ENCODE results near the gene PDPK1.
"Not testable (repeated sequence)": the region's sequence is repeated elsewhere in the genome, so short reads cannot be mapped to it uniquely, and the experiment has no call there.

PDPK1 gene

DNA sequence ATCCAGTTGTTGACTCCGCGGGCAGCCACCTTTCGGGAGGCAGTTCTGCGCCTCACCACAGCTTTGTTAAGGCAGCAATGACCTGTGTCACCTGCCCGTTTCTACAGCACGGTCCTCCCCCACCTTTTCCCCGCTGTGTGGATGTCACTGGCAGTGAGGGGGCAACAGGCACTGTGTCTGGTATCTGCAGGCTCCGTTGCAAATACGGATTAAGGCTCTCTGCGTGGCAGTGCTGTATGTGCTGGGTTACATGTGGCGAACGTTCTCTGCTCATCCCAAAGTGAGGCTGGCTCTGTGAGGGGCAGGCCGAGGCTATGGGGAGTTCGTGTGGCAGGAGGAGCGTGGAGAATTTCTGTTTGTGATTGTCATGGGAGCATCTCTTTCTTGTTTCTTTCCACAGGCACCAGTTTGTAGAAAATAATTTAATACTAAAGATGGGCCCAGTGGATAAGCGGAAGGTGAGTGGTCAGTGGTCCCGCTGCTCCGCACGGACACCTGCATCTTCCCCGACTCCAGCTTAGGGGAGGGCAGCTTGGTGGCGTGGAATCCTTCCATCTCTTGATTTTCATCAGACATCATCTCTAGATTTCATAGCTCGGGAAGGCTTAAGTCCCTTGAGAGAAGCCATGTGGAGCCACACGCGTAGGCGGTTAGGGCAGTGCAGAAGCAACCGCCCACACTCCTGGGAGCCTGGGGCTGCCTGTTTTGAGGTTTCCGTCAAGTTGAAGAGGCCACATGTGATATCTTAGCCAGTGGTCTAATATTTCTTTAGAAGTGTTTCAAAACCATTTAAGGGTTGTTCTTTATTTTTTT, 57.8 kb downstream of the PDPK1 start:
- Mint-ChIP-seq H3K4me3 (no peak overlapping the region), H3K9me3 (no peaks in the 10 kb centered on the region), H3K4me1 (peaks cover 2% of the 10 kb centered on the region), H3K27me3 (no peaks in the 10 kb centered on the region), H3K36me3 (peaks cover 11% of the 10 kb centered on the region), H3K27ac (peak overlapping the region; percentile 14)
- no peak for DNase-seq (ENCODE audit: low spot score in 2 of 2)
- ATAC-seq (ENCODE audit: low read depth), result peak; percentile 35

DNA sequence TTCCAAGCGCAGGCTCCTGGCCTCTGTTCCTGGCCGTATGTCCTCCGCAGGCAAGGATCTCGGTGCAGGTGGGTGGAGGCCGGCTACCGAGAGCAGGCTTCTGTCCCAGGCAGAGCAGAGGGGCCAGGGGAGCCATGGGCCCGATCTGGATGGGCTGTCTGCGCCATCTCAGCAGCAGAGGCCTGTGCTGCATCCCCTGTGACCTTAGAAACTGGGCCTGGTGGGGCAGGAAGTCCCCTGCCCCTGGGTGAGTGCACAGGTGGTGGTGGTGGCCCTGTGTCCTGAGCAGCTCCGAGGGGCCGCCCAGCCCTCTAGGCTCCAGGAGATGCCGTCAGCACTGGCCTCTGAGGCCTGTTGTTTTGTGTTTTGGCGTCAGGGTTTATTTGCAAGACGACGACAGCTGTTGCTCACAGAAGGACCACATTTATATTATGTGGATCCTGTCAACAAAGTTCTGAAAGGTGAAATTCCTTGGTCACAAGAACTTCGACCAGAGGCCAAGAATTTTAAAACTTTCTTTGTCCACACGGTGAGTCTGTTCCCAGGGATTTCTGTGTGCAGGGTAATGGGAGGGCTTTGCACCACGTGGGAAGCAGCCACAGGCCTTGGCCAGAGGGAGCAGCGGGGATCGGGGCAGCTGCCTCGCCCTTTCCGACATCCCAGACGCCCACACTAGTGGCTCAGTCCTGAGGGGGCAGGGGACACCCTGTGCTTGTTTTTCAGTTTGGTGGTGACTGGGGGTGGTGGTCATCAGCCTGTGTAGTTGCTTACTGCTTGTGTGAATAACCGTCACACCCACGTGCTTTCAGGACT, 59.1 kb downstream of the PDPK1 start:
- H3K27ac Mint-ChIP-seq, result no peak overlapping the region
- H3K9me3 Mint-ChIP-seq, result no peaks in the 10 kb centered on the region
- H3K36me3 Mint-ChIP-seq, result peaks cover 13% of the 10 kb centered on the region
- ATAC-seq (ENCODE audit: low read depth) (no peak), DNase-seq (ENCODE audit: low spot score in 2 of 2) (no peak)
- peaks cover 2% of the 10 kb centered on the region for H3K4me1 Mint-ChIP-seq
- H3K27me3 Mint-ChIP-seq, result no peaks in the 10 kb centered on the region
- no peak overlapping the region for H3K4me3 Mint-ChIP-seq

DNA sequence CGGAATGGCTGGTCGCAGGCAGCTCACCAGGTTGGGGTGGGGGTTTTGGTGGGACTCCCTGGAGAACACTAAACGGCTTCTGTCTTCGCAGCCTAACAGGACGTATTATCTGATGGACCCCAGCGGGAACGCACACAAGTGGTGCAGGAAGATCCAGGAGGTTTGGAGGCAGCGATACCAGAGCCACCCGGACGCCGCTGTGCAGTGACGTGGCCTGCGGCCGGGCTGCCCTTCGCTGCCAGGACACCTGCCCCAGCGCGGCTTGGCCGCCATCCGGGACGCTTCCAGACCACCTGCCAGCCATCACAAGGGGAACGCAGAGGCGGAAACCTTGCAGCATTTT, 59.7 kb downstream of the PDPK1 start:
- peaks cover 11% of the 10 kb centered on the region for H3K36me3 Mint-ChIP-seq
- H3K4me3 Mint-ChIP-seq, result no peak overlapping the region
- no peak for ATAC-seq (ENCODE audit: low read depth)
- no peaks in the 10 kb centered on the region for H3K27me3 Mint-ChIP-seq
- peaks cover 2% of the 10 kb centered on the region for H3K4me1 Mint-ChIP-seq
- DNase-seq (ENCODE audit: low spot score in 2 of 2), result no peak
- H3K9me3 Mint-ChIP-seq, result no peaks in the 10 kb centered on the region
- no peak overlapping the region for H3K27ac Mint-ChIP-seq

DNA sequence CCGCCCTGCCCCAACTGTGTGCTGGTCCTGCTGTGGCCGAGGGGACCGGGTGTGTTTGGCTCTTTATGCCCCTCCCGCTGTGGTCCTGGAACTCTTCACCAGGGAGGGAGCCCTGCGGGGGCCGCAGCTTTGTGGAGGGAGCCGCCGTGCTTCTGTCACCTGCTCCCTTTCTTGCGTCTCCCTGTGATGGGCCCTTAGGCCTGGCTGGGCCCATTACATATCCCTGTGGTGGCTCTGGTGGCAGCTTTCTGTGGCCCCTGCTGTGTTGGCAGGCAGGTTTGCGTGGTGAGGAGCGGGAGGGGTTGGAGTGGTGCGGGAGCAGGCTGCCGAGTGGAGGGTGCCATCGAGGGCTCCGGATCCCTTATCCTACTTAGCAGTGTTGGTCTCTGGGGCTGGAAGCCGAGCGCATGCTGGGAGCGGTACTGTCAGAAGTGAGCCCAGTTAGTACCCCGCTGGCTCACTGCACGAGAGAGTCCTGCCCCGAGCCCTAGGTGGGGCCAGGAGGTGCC, 60.4 kb downstream of the PDPK1 start:
- no peaks in the 10 kb centered on the region for H3K9me3 Mint-ChIP-seq
- DNase-seq (ENCODE audit: low spot score in 2 of 2), result no peak
- no peak overlapping the region for H3K4me3 Mint-ChIP-seq
- peaks cover 11% of the 10 kb centered on the region for H3K36me3 Mint-ChIP-seq
- no peak overlapping the region for H3K27ac Mint-ChIP-seq
- no peak for ATAC-seq (ENCODE audit: low read depth)
- peaks cover 2% of the 10 kb centered on the region for H3K4me1 Mint-ChIP-seq
- H3K27me3 Mint-ChIP-seq, result no peaks in the 10 kb centered on the region

DNA sequence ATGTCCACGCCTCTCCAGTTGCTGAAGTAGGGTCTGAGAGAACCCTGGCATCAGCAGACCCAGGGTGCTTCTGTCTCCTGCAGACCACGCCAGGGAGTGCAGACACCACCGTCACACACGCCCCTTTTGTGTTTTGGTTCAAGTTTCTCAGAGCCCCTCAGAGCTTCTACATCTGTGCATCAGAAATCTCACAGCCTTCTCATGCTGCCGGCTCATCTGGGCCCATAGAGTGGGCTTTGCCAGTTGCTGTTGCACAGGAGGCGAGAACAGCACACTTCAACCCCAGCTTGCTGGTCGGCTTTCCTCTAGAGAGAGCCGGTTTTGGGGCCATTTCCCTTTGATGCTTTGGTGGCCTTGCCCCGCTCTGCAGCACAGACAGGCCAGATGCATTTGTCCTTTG, 60.9 kb downstream of the PDPK1 start:
- Mint-ChIP-seq H3K9me3 (no peaks in the 10 kb centered on the region), H3K27me3 (no peaks in the 10 kb centered on the region), H3K4me3 (no peak overlapping the region), H3K27ac (no peak overlapping the region), H3K36me3 (peaks cover 10% of the 10 kb centered on the region), H3K4me1 (peaks cover 3% of the 10 kb centered on the region)
- DNase-seq (ENCODE audit: low spot score in 2 of 2) (no peak), ATAC-seq (ENCODE audit: low read depth) (no peak)

DNA sequence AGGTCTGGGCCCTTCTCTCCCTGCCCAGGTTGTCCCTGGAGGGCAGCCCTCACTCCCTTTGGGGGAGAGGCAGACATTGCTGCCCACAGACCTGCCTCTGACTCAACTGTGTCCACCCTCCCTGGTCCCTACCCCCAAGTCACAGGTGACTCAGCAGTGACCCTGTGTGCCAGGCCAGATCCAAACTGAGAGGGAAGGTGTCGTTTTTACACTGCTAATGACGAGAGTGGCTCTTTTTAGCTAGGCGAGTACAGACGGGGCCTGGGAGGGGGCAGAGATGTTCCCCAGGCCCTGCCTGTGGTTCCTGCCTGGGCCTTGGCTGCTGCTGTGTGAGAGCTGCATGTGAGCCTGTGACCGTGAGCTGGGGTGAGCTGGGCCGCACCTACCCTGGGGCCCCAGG, 61.3 kb downstream of the PDPK1 start:
- H3K4me3 Mint-ChIP-seq; H3K27ac Mint-ChIP-seq; H3K9me3 Mint-ChIP-seq; H3K36me3 Mint-ChIP-seq; H3K4me1 Mint-ChIP-seq; ATAC-seq (ENCODE audit: low read depth); DNase-seq (ENCODE audit: low spot score in 2 of 2); H3K27me3 Mint-ChIP-seq: not testable (repeated sequence)

DNA sequence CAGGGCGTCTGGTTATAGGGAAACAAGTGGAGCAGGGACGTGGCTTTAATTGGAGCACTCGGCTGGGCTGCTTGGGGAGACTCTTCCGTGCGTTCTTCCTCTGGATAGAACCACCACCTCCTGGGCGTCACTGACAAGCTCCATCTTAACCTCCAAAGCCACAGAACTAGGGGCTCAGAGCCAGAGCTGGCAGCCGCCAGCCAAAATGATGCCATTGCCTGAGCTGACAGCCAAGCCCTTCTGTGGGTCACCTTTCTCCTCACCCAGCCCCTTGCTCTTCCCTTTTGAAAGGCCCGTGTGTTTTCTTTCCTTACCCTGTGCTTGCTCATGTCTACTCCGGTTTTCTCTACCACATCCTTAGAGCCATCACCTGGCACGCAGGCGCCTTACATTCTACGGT, 62.0 kb downstream of the PDPK1 start:
- ATAC-seq (ENCODE audit: low read depth); H3K4me1 Mint-ChIP-seq; H3K4me3 Mint-ChIP-seq; H3K36me3 Mint-ChIP-seq; H3K27me3 Mint-ChIP-seq; H3K9me3 Mint-ChIP-seq; DNase-seq (ENCODE audit: low spot score in 2 of 2); H3K27ac Mint-ChIP-seq: not testable (repeated sequence)

DNA sequence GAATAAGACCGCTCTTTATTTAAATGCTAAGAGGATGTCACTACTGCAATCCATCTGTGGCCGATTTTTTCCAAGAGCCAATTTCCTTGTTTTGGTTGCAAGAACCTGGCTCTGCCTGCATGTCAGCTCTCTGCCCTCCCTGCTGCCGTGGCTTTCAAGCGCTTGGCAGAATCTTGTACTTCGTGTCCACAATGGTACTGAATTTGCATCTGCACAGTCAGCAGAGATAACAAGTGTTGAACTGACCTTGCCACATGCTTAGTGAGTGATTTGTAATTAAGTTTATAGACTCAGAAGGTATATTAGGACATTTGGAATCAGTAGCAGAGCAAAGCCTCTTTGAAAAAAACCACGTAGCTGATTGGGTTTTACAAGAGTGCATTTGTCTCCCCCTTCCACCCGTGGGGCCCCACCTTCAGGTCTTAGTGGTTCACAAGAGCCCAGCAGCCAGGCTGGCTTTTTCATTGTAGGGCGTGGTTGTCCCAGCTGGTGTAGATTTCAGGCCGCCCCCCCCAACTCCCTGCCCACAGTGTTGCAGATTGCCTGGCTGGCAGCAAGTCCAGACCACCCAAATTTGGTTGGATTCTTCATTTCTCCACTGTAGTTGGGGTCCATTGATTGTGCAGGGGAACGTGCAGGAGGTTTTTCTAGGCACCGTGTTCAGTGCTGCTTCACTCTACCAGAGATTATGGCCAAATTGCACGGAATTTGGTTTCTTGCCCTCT, 63.6 kb downstream of the PDPK1 start:
- H3K36me3 Mint-ChIP-seq; DNase-seq (ENCODE audit: low spot score in 2 of 2); H3K9me3 Mint-ChIP-seq; H3K4me1 Mint-ChIP-seq; H3K27ac Mint-ChIP-seq; H3K27me3 Mint-ChIP-seq; H3K4me3 Mint-ChIP-seq; ATAC-seq (ENCODE audit: low read depth): not testable (repeated sequence)

DNA sequence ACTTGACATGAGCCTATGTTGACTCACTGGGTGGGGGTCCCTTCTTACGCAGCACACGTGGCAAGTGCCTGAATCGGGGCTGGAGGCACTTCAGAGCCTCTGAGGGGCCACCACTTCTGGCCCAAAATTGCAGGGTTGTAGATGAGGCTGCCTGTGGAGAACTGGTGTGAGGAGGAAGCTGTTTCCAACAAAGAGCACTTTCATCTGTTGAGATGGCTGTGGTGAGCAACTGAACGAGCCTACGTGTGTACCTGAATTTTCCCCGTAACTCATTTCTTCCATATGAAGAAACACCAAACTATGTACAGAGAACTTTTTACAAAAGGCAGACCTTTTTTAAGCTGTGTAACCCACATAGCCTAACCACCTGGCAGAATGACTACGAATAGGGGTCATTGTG, 64.4 kb downstream of the PDPK1 start:
- peak overlapping the region; percentile 8 for H3K4me3 Mint-ChIP-seq
- DNase-seq (ENCODE audit: low spot score in 2 of 2); H3K9me3 Mint-ChIP-seq; H3K27ac Mint-ChIP-seq; H3K27me3 Mint-ChIP-seq; ATAC-seq (ENCODE audit: low read depth); H3K36me3 Mint-ChIP-seq; H3K4me1 Mint-ChIP-seq: not testable (repeated sequence)

GRCh38 chr16:2603165-2604015, 65.6 kb downstream of the PDPK1 start:
- peak; percentile 9 for ATAC-seq (ENCODE audit: low read depth)
- Mint-ChIP-seq H3K4me3 (peak overlapping the region; percentile 93), H3K4me1 (peaks cover 13% of the 10 kb centered on the region), H3K27me3 (no peaks in the 10 kb centered on the region), H3K9me3 (no peaks in the 10 kb centered on the region), H3K27ac (peak overlapping the region; percentile 92), H3K36me3 (peaks cover 2% of the 10 kb centered on the region)
- DNase-seq (ENCODE audit: low spot score in 2 of 2), result peak; percentile 28 to 71

GRCh38 chr16:2604016-2604369, 66.2 kb downstream of the PDPK1 start:
- not testable (repeated sequence) for H3K36me3 Mint-ChIP-seq; ATAC-seq (ENCODE audit: low read depth); H3K9me3 Mint-ChIP-seq; H3K27me3 Mint-ChIP-seq; DNase-seq (ENCODE audit: low spot score in 2 of 2)
- Mint-ChIP-seq H3K4me3 (peak overlapping the region; percentile 93), H3K4me1 (peaks cover 13% of the 10 kb centered on the region), H3K27ac (peak overlapping the region; percentile 92)

- ATAC-seq (ENCODE audit: low read depth), result peak; percentile 58
- peaks cover 13% of the 10 kb centered on the region for H3K4me1 Mint-ChIP-seq
- not testable (repeated sequence) for H3K27ac Mint-ChIP-seq; H3K9me3 Mint-ChIP-seq; H3K4me3 Mint-ChIP-seq; H3K27me3 Mint-ChIP-seq; DNase-seq (ENCODE audit: low spot score in 2 of 2); H3K36me3 Mint-ChIP-seq
Measured at GRCh38 chr16:2606820-2607219, 69.0 kb downstream of the PDPK1 start.

GRCh38 chr16:2609345-2609744, 71.5 kb downstream of the PDPK1 start:
- H3K36me3 Mint-ChIP-seq; H3K9me3 Mint-ChIP-seq; H3K4me3 Mint-ChIP-seq; H3K27me3 Mint-ChIP-seq; H3K4me1 Mint-ChIP-seq; ATAC-seq (ENCODE audit: low read depth); DNase-seq (ENCODE audit: low spot score in 2 of 2): not testable (repeated sequence)
- H3K27ac Mint-ChIP-seq, result peak overlapping the region; percentile 20

All from memory B cell (primary cell).